Kidney epithelial cell (primary cell): ENCODE data around the gene CDSN. TPM values are rescaled to one million over a fixed set of nuclear protein-coding genes. Genes with fewer than 3 reads are reported as not detected.
"Not testable (repeated sequence)": the region's sequence is repeated elsewhere in the genome, so short reads cannot be mapped to it uniquely, and the experiment has no call there.

Source experiments
- DNase-seq: peaks from one replicate; pipeline ENCODE4 v3.0.0-alpha.2; 2010; ENCODE audit warnings: low read depth
- H3K27me3 ChIP-seq: 2 replicates; pipeline ENCODE4 v1.6.0; 2011; ENCODE audit warnings: low read length; ENCODE audit not compliant: control insufficient read depth, insufficient read depth
- H3K36me3 ChIP-seq: 2 replicates; pipeline ENCODE4 v1.5.1; 2011; ENCODE audit warnings: low read length; ENCODE audit not compliant: control insufficient read depth, insufficient read depth
- H3K4me3 ChIP-seq: 2 replicates; pipeline ENCODE4 v1.5.1; 2011; ENCODE audit warnings: low read depth, mild to moderate bottlenecking, control low read depth, low read length
- CTCF ChIP-seq: IDR thresholded peaks from 2 replicates; pipeline ENCODE4 v1.5.1; 2011; ENCODE audit warnings: mild to moderate bottlenecking, moderate library complexity, low read length, control low read depth, inconsistent platforms; ENCODE audit not compliant: insufficient read depth, poor library complexity, severe bottlenecking
- total RNA-seq: library from RNA; depleted of rRNA; stranded (reverse); fragments of >200 nt; gene quantifications from 2 replicates; pipeline ENCODE4 v1.2.3, GENCODE V29; 2015

Gene CDSN
- not detected in 2 replicates for total RNA-seq

DNA sequence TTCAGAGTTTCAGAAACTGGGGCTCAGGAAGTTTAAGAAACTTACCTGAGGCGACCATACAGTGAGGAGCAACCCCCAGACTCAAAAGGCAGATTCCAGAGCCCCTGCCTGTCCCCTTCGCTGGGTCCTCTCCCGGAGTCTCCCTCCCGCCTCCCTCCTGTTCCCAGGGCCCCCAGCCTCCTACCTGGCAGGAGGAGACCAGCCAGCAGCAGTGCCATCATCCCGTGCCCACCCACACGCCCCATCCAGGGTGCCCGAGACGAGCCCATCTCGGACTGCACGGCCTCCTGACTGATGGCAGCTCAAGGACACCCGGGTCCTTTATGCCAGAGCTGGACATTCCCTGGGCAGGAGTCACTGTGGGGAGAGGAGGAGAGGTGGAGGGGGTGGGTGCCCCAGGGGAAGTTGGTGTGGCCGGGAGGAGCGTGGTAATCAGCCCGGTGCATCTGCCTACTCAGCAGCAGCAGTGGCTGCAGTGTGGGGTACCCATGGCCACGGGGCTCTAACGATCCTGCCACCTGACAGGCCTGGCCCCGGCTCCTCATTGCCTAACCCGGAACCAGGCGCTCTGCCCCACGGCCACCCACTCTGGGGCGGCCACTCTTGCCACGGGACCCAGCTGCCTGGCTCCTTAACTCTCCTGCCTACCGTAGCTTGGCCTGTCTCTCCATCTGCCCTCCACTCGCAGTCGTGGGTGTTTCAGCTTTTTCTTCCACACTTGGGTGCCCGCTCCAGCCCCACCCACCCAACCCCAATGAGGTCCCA is at the start of gene CDSN:
Gene CDSN, minus strand, starts transcription at position 296 of the 765 bp plus-strand sequence. Its CDS starts 27 bp downstream, at position 269.
- Histone ChIP-seq H3K36me3 (no peaks in the 10 kb centered on the region), H3K27me3 (no peaks in the 10 kb centered on the region), H3K4me3 (no peak within 1 kb of the TSS)
- DNase-seq: no peak
- no peak for TF ChIP-seq CTCF

- no peak for TF ChIP-seq CTCF
- Histone ChIP-seq H3K4me3 (no peak overlapping the region), H3K36me3 (no peaks in the 10 kb centered on the region), H3K27me3 (no peaks in the 10 kb centered on the region)
- no peak for DNase-seq
Observed at GRCh38 chr6:31169123-31169857, 49.0 kb upstream of the CDSN start.

GRCh38 chr6:31168606-31169005 is 48.4 kb upstream of the CDSN start:
- H3K27me3 ChIP-seq: no peaks in the 10 kb centered on the region
- no peak for DNase-seq
- no peak overlapping the region for H3K4me3 ChIP-seq
- no peak for TF ChIP-seq CTCF
- H3K36me3 ChIP-seq: no peaks in the 10 kb centered on the region

GRCh38 chr6:31165986-31166385 is 45.7 kb upstream of the CDSN start:
- no peaks in the 10 kb centered on the region for H3K27me3 ChIP-seq
- no peak for TF ChIP-seq CTCF
- no peak for DNase-seq

DNA sequence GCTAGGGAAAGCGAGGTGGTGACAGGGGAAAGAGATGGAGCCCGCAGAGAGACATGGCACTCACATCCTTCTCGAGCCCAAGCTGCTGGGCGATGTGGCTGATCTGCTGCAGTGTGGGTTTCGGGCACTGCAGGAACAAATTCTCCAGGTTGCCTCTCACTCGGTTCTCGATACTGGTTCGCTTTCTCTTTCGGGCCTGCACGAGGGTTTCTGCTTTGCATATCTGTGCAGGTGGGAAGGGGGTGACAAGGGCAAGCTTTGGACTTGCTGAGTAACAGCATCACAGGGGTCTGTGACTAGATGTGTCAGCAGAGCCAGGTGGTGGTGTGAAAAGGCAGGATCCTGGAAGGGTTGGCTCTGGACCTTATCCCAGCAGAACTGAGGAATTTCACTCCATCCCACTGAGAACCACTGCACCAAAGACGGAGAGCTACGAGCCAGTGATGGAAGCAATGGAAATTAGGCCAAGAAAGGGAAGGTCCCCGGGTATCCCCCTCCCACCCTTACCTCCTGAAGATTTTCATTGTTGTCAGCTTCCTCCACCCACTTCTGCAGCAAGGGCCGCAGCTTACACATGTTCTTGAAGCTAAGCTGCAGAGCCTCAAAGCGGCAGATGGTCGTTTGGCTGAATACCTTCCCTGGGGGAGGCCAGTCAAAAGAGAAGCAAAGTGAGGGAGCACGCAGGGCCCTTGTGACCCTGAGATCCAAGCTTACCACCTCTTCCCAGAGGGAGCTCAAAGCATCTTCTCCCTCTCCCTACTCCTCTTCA is 45.0 kb upstream of the CDSN start:
- not testable (repeated sequence) for H3K36me3 ChIP-seq, DNase-seq, H3K4me3 ChIP-seq, H3K27me3 ChIP-seq

More at GRCh38 chr6:31165986-31166385, 45.7 kb upstream of the CDSN start:
- Histone ChIP-seq H3K4me3 (no peak overlapping the region), H3K36me3 (no peaks in the 10 kb centered on the region)

DNA sequence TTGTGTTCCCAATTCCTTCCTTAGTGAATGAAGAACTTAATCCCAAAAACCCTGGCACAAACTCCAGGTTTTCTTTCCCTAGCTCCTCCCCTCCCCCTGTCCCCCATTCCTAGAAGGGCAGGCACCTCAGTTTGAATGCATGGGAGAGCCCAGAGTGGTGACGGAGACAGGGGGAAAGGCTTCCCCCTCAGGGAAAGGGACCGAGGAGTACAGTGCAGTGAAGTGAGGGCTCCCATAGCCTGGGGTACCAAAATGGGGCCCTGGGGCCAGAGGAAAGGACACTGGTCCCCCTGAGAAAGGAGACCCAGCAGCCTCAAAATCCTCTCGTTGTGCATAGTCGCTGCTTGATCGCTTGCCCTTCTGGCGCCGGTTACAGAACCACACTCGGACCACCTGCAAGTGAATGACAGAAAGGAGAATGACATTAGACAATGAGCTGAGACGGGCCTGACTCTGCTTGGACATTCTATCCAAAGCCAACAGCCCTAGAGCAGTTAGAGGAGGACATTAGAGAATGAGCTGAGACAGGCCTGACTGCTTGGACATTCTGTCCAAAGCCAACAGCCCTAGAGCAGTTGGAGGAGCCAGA is 44.3 kb upstream of the CDSN start:
- not testable (repeated sequence) for H3K27me3 ChIP-seq, H3K4me3 ChIP-seq, DNase-seq, H3K36me3 ChIP-seq
